BE2C (cell line): ENCODE data around the gene SH3PXD2B.

Source experiments
- DNase-seq: peaks from one replicate; pipeline ENCODE4 v3.0.0-alpha.2; 2020
- H3K27me3 ChIP-seq: fragments of 250-450 bp; sonication (Bioruptor Pico); 2 replicates; pipeline ENCODE4 v1.5.1; 2020; ENCODE audit warnings: mild to moderate bottlenecking
- H3K36me3 ChIP-seq: fragments of 250-450 bp; sonication (Bioruptor Pico); 2 replicates; pipeline ENCODE4 v1.5.1; 2020; ENCODE audit warnings: mild to moderate bottlenecking
- H3K4me1 ChIP-seq: fragments of 250-450 bp; sonication (Bioruptor Pico); 2 replicates; pipeline ENCODE4 v1.5.1; 2020
- H3K4me3 ChIP-seq: 2 replicates; pipeline ENCODE4 v1.5.1; 2011; ENCODE audit warnings: low read depth, low read length
- H3K9me3 ChIP-seq: fragments of 250-450 bp; sonication (Bioruptor Pico); 2 replicates; pipeline ENCODE4 v1.5.1; 2020
- TF ChIP-seq, protein P1 (sequence below): IDR thresholded peaks from 2 replicates; pipeline ENCODE4 v1.5.1; 2012; ENCODE audit warnings: mild to moderate bottlenecking, low read depth, low read length

SH3PXD2B gene

GRCh38 chr5:172313915-172314314, 140.4 kb downstream of the SH3PXD2B start:
- Histone ChIP-seq H3K9me3 (no peaks in the 10 kb centered on the region), H3K4me3 (no peak overlapping the region), H3K36me3 (no peaks in the 10 kb centered on the region), H3K4me1 (no peaks in the 10 kb centered on the region; the same call in 1 of the 2 replicates), H3K27me3 (no peaks in the 10 kb centered on the region)
- DNase-seq, result no peak
- TF ChIP-seq, protein P1, sequence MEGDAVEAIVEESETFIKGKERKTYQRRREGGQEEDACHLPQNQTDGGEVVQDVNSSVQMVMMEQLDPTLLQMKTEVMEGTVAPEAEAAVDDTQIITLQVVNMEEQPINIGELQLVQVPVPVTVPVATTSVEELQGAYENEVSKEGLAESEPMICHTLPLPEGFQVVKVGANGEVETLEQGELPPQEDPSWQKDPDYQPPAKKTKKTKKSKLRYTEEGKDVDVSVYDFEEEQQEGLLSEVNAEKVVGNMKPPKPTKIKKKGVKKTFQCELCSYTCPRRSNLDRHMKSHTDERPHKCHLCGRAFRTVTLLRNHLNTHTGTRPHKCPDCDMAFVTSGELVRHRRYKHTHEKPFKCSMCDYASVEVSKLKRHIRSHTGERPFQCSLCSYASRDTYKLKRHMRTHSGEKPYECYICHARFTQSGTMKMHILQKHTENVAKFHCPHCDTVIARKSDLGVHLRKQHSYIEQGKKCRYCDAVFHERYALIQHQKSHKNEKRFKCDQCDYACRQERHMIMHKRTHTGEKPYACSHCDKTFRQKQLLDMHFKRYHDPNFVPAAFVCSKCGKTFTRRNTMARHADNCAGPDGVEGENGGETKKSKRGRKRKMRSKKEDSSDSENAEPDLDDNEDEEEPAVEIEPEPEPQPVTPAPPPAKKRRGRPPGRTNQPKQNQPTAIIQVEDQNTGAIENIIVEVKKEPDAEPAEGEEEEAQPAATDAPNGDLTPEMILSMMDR, result no peak

GRCh38 chr5:172312286-172312685, 142.0 kb downstream of the SH3PXD2B start:
- no peaks in the 10 kb centered on the region for H3K36me3 ChIP-seq
- no peak overlapping the region for H3K4me3 ChIP-seq
- TF ChIP-seq, protein P1, result no peak
- no peak for DNase-seq
- no peaks in the 10 kb centered on the region for H3K27me3 ChIP-seq
- H3K4me1 ChIP-seq, result no peaks in the 10 kb centered on the region; the same call in 1 of the 2 replicates
- H3K9me3 ChIP-seq, result no peaks in the 10 kb centered on the region

DNA sequence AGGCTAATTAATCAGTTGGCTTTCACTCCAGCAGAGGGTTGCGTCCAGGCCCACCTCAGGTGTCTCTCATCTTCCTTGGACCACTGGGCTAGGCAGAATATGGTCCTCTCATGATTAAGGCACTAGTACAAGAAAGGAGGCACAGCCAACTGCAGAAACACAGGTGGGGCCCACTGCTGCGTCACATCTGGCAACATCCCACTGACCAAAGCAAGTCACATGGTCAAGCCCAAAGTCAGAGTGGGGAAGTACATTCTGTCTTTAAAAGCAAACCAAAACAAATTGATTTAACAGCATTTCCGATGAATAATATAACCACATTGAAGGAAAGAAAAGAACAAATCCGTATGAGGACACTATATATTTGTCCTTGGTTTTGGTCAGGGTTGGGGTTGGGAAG, 142.7 kb downstream of the SH3PXD2B start:
- no peak overlapping the region for H3K4me3 ChIP-seq
- TF ChIP-seq, protein P1, result no peak
- no peaks in the 10 kb centered on the region for H3K36me3 ChIP-seq
- no peak for DNase-seq
- no peaks in the 10 kb centered on the region for H3K9me3 ChIP-seq
- H3K27me3 ChIP-seq, result no peaks in the 10 kb centered on the region
- no peaks in the 10 kb centered on the region; the same call in 1 of the 2 replicates for H3K4me1 ChIP-seq

DNA sequence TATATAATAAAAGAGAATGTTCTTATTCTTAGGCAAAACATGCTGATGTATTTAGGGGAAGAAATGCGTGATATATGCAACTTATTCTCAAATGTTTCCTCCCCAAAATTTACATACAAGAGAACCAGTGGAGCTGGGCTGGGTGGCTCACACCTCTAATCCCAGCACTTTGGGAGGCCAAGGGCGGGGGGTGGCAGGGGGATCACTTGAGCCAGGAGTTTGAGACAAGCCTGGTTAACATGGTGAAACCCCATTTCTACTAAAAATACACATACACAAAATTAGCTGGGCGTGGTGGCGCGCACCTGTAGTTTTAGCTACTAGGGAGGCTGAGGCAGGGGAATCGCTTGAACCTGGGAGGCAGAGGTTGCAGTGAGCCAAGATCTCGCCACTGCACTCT, 143.3 kb downstream of the SH3PXD2B start:
- no peaks in the 10 kb centered on the region for H3K36me3 ChIP-seq
- no peaks in the 10 kb centered on the region; the same call in 1 of the 2 replicates for H3K4me1 ChIP-seq
- H3K9me3 ChIP-seq, result no peaks in the 10 kb centered on the region
- DNase-seq, result no peak
- H3K4me3 ChIP-seq, result no peak overlapping the region
- TF ChIP-seq, protein P1, result no peak
- H3K27me3 ChIP-seq, result no peaks in the 10 kb centered on the region

DNA sequence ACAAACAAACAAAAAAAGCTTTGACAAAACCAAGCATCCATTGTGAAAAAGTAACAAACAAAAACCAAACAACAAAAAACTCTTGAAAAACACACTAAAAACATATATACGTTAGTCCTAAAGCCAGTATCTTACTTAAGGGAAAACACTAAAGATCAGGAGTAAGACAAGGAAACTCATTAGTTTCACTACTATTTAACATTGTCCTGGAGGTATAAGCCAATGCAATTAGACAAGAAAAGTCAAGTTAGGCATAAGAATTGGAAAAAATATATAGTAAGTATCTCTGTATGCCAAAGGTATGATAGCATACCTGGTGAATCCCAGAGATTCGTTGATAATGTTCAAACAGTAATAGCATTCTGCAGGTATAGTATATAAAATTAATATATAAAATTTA, 148.9 kb downstream of the SH3PXD2B start:
- no peaks in the 10 kb centered on the region for H3K27me3 ChIP-seq
- TF ChIP-seq, protein P1, result no peak
- no peaks in the 10 kb centered on the region for H3K9me3 ChIP-seq
- H3K4me3 ChIP-seq, result no peak overlapping the region
- no peaks in the 10 kb centered on the region for H3K36me3 ChIP-seq
- no peaks in the 10 kb centered on the region for H3K4me1 ChIP-seq
- no peak for DNase-seq

- DNase-seq, result no peak
These were observed 150.6 kb downstream of the SH3PXD2B start for GRCh38 chr5:172303572-172304335.

More at GRCh38 chr5:172303572-172304335, 150.6 kb downstream of the SH3PXD2B start:
- no peaks in the 10 kb centered on the region for H3K27me3 ChIP-seq
- no peak overlapping the region for H3K4me3 ChIP-seq
- TF ChIP-seq, protein P1, result no peak
- H3K36me3 ChIP-seq, result no peaks in the 10 kb centered on the region
- H3K9me3 ChIP-seq, result no peaks in the 10 kb centered on the region
- no peaks in the 10 kb centered on the region for H3K4me1 ChIP-seq
